ENCODE results near the gene DERL3. TPM values are rescaled to one million over a fixed set of nuclear protein-coding genes. Genes with fewer than 3 reads are reported as not detected.

Gene DERL3
- total RNA-seq = 0.85 and 0.89 TPM in 2 replicates

GRCh38 chr22:23838681-23839468 is at the start of gene DERL3:
TSS of gene DERL3 (minus strand) at chr22:23839006. CDS start at chr22:23838987, 19 bp downstream.

DNA sequence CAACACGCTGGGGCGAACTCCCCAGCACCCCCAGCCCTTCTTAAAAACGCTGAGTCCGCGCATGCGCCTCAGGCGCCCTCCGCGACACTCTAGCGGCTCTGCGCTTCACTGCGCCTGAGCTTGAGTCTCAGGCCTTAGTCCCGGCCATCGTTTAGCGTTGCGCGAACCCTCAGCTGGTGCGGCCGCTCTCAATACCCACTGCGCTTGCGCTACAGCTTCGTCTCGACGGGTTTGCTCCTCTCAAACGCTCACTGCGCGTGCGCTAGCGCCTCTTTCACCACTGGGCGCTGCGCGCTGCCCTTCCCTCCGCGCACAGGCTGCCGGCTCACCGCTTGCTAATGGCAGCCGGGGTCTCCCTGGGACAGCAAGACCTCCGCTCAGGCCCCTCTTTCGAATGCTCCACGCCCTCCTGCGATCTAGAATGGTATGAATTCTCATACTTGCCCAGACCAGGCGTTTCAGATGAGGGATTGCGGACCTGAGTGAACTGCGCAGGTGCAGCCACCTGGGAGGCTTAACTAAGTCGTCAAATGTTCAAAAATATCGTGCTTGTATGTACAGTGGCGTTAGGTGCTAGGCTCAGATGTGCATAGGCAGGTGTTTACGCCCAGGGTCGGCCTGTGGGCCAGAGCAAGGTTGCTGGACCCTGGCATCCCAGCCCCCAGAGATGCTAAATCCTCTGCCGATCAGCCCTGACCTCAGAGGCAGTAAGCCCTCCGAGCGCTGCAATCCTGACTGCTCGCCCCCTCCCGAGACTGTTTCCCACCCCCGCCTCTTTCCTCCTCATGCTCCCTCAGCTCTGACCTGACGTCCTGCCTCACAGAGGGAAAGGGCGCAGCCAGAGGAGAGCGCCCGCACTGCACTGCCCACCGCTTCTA is 19.0 kb upstream of the DERL3 start, which contains the start of gene SLC2A11:
Gene SLC2A11, plus strand, starts transcription at position 270 of the 878 bp plus-strand sequence. Its CDS starts 125 bp downstream, at position 395.

DNA sequence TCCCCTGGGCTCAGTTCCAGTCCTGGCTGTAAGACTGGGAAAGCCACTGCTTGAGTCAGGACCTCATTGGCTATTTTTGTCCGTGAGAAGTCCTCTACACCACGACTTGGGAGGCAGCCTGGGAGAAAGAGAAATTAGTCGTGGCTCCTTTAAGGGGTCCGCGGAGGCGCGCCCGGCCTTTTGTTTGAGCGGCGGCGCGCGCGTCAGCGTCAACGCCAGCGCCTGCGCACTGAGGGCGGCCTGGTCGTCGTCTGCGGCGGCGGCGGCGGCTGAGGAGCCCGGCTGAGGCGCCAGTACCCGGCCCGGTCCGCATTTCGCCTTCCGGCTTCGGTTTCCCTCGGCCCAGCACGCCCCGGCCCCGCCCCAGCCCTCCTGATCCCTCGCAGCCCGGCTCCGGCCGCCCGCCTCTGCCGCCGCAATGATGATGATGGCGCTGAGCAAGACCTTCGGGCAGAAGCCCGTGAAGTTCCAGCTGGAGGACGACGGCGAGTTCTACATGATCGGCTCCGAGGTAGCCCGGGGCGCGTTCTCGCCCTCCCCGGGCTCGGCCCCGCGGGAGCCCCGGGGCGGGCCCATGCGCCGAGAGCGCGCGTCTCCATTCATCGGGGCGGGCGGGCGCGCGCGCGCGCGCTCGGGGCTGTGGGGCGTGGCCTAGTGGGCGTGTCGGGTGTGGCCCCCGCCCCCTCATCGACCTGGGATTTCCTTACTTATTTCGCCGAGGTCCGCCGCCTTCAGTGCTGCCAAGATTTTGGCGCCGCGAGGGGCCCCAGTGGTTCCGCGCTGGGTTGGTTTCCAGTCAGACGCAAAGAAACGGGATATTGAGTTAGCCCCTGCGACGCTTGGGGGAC is 51.8 kb downstream of the DERL3 start, which contains the start of gene SMARCB1:
Gene SMARCB1, plus strand, starts transcription at position 215 of the 848 bp plus-strand sequence. Its CDS starts 204 bp downstream, at position 419.

Other genes with a start within 250 kb of the DERL3 start
- gene DRICH1, start 206.7 kb downstream of the DERL3 start, total RNA-seq = 0.17 and 0.26 TPM in 2 replicates
- not detected in 2 replicates for gene RGL4, start 148.0 kb downstream of the DERL3 start, total RNA-seq
- 6.2 and 7.8 TPM in 2 replicates for gene ZNF70, start 87.9 kb downstream of the DERL3 start, total RNA-seq
- gene VPREB3, start 84.6 kb downstream of the DERL3 start, total RNA-seq = not detected in 2 replicates
- 1.4 and 1.8 TPM in 2 replicates for gene C22orf15, start 76.0 kb downstream of the DERL3 start, total RNA-seq
- 8.6 and 10.8 TPM in 2 replicates for gene CHCHD10, start 71.0 kb downstream of the DERL3 start, total RNA-seq
- 37.1 and 38.2 TPM in 2 replicates for gene MMP11, start 66.2 kb downstream of the DERL3 start, total RNA-seq
- 31.9 and 32.0 TPM in 2 replicates for gene SMARCB1, start 52.0 kb downstream of the DERL3 start, total RNA-seq
- gene SLC2A11, start 18.9 kb upstream of the DERL3 start, total RNA-seq = 13.4 and 19.0 TPM in 2 replicates
- gene MIF, start 55.4 kb upstream of the DERL3 start, total RNA-seq = 361 and 389 TPM in 2 replicates
- gene GSTT2B, start 122.2 kb upstream of the DERL3 start, total RNA-seq = 1.3 and 2.0 TPM in 2 replicates
- 0.76 and 0.85 TPM in 2 replicates for gene DDTL, start 127.9 kb upstream of the DERL3 start, total RNA-seq
- gene DDT, start 135.4 kb upstream of the DERL3 start, total RNA-seq = 115 and 165 TPM in 2 replicates
- not detected in 2 replicates for gene GSTT2, start 141.1 kb upstream of the DERL3 start, total RNA-seq
- gene GSTT4, start 166.4 kb upstream of the DERL3 start, total RNA-seq = 0.07 TPM in 1 of 2 replicates, not detected in the other
- gene CABIN1, start 172.3 kb upstream of the DERL3 start, total RNA-seq = 68.5 and 88.0 TPM in 2 replicates

All from smooth muscle cell of the pulmonary artery (primary cell).